NT2/D1 (cell line): Measurements from ENCODE around the gene NFIA.

Source experiments
- DNase-seq: peaks from one replicate; pipeline ENCODE4 v3.0.0-alpha.2; 2011; ENCODE audit warnings: low read depth, low spot score
- H3K27me3 ChIP-seq: 2 replicates; pipeline ENCODE4 v1.6.0; 2011; ENCODE audit warnings: mild to moderate bottlenecking; ENCODE audit not compliant: insufficient read length, insufficient read depth
- H3K36me3 ChIP-seq: 2 replicates; pipeline ENCODE4 v1.6.1; 2011; ENCODE audit warnings: mild to moderate bottlenecking, low read length, mixed read lengths; ENCODE audit not compliant: insufficient read depth, insufficient read length
- H3K4me1 ChIP-seq: 2 replicates; pipeline ENCODE4 v1.5.1; 2011; ENCODE audit not compliant: insufficient read depth, insufficient read length
- H3K4me3 ChIP-seq: 2 replicates; pipeline ENCODE4 v1.5.1; 2011; ENCODE audit warnings: low read depth; ENCODE audit not compliant: insufficient read length
- H3K9ac ChIP-seq: 2 replicates; pipeline ENCODE4 v1.6.0; 2011; ENCODE audit warnings: low read depth; ENCODE audit not compliant: insufficient read length
- H3K9me3 ChIP-seq: 2 replicates; pipeline ENCODE4 v1.5.1; 2011; ENCODE audit warnings: mild to moderate bottlenecking, low read length; ENCODE audit not compliant: insufficient read depth
- SUZ12 ChIP-seq: IDR thresholded peaks from 2 replicates; pipeline ENCODE4 v1.6.1; 2011; ENCODE audit not compliant: insufficient read length, insufficient read depth; ENCODE audit errors: extremely low read depth
- YY1 ChIP-seq: IDR thresholded peaks from 2 replicates; pipeline ENCODE4 v1.6.1; 2011; ENCODE audit not compliant: insufficient read length, insufficient read depth
- ZNF274 ChIP-seq: IDR thresholded peaks from 2 replicates; pipeline ENCODE4 v1.6.1; 2011; ENCODE audit warnings: mild to moderate bottlenecking, low read depth, low read length

Gene NFIA

DNA sequence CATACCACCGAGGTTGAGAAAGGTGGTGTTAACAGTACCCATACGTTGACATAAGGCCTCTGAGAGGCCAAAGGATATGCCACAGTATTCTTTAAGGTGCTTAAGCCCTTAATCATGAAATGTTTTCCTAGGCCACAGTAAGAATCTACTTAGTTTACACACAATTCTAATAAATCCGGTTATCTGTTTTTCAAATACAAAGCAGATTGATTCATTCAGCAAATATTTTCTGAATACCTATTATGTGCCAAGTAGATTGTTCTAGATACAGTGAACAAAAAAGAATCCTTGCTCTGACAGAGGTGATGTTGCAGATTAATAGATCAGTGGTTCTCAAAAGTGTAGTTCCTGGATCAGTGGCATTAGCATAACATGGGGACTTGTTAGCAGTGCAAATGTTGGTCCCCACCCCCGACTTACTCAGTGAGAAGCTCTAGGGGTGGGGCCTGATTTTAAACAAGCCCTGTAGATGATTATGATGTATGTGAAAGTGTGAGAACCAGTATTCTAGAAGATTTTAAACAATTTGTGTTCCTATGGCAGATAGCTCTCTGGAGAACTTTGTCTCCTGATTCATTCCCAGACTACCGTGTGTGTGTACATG, 61.6 kb downstream of the NFIA start:
- DNase-seq: peak; percentile 13
- peaks cover 4% of the 10 kb centered on the region for H3K4me1 ChIP-seq
- TF ChIP-seq ZNF274 (no peak), SUZ12 (no peak), YY1 (no peak)

DNA sequence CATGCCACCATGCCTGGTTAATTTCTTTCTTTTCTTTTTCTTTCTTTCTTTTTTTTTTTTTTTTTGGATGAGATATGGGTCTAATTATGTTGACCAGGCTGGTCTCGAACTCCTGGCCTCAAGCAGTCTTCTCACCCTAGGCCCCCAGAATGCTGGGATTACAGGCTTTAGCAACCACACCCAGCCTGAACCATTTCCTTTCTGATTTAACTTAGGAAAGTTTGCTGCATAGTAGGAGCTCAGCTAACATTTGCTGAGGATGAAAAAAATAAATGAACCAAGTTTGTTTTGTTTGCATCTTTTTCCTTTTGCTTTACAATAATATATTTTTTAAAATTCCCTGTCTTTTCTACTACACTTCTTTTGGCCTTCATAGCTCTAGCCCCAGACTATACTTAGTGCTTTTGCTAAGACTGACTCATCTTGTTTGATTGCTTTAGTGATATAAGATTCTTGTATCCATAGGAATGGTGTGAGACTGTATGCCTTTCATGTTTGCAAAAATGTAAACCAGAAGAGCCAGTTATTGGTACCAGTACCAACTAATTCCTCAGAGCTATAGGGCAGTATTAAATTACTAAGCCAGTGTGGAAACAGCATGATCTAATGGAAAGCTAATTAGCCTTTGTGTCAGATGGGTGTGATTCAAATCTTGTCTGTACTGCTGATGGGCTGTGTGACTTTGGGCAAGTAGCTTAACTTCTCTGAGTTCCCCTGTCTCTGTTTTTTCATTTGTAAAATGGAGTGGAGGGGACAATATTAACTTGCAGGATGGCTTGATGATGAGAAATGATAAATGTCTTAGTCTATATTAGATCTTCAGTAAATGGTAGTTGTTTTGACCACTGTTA, 66.9 kb downstream of the NFIA start:
- Histone ChIP-seq H3K36me3 (no peaks in the 10 kb centered on the region), H3K4me3 (no peak overlapping the region), H3K4me1 (no peaks in the 10 kb centered on the region), H3K27me3 (no peaks in the 10 kb centered on the region), H3K9ac (no peak overlapping the region), H3K9me3 (no peaks in the 10 kb centered on the region)
- TF ChIP-seq ZNF274: no peak
- TF ChIP-seq YY1: no peak
- no peak for TF ChIP-seq SUZ12
- no peak for DNase-seq

More for the DNA sequence above, 61.6 kb downstream of the NFIA start:
- no peaks in the 10 kb centered on the region for H3K36me3 ChIP-seq
- H3K9me3 ChIP-seq: no peaks in the 10 kb centered on the region
- H3K9ac ChIP-seq: no peak overlapping the region
- no peaks in the 10 kb centered on the region for H3K27me3 ChIP-seq
- no peak overlapping the region for H3K4me3 ChIP-seq

DNA sequence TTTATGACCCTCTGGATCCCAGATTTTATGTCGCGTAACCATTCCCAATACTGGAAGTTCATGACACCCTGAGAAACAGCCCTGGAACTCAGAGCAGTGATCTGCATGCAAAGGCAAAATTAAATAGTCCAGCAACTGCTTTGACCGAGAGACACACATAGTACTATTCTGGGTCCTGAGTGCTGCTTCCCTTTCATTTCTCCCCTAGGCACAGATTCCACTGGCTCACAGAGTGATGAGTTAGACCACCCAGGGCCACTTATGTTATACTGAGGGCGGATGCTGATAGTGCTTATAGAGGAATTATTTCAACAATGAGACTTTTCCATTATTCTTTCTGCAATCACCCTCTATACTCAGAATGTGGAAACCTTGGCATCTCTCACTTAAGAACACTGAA, 69.2 kb downstream of the NFIA start:
- Histone ChIP-seq H3K27me3 (no peaks in the 10 kb centered on the region), H3K9ac (no peak overlapping the region), H3K36me3 (no peaks in the 10 kb centered on the region), H3K4me1 (no peaks in the 10 kb centered on the region), H3K4me3 (no peak overlapping the region), H3K9me3 (no peaks in the 10 kb centered on the region)
- no peak for DNase-seq
- no peak for TF ChIP-seq SUZ12
- TF ChIP-seq ZNF274: no peak
- TF ChIP-seq YY1: no peak

DNA sequence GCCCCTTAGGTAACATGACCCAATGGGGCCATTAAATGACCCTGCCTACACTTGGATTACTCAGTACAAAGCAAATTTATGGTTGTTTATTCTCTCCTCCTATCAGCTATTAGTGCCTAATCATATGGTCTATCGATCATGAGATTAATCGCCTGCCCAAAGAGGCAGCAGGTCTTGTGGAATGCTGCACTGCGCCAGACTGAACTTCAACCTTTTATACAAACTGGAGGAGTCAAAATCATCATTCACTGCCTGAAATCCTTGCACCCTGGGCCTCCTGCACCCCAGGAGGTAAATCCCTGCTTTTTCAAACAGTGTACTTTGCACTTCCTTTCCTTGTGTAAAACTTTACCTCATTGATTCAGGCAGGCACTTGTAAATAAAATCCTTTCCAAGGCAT, 69.7 kb downstream of the NFIA start:
- DNase-seq: no peak
- Histone ChIP-seq H3K9ac (no peak overlapping the region), H3K4me1 (no peaks in the 10 kb centered on the region), H3K36me3 (no peaks in the 10 kb centered on the region), H3K27me3 (no peaks in the 10 kb centered on the region), H3K4me3 (no peak overlapping the region), H3K9me3 (no peaks in the 10 kb centered on the region)
- TF ChIP-seq ZNF274: no peak
- TF ChIP-seq YY1: no peak
- TF ChIP-seq SUZ12: no peak

DNA sequence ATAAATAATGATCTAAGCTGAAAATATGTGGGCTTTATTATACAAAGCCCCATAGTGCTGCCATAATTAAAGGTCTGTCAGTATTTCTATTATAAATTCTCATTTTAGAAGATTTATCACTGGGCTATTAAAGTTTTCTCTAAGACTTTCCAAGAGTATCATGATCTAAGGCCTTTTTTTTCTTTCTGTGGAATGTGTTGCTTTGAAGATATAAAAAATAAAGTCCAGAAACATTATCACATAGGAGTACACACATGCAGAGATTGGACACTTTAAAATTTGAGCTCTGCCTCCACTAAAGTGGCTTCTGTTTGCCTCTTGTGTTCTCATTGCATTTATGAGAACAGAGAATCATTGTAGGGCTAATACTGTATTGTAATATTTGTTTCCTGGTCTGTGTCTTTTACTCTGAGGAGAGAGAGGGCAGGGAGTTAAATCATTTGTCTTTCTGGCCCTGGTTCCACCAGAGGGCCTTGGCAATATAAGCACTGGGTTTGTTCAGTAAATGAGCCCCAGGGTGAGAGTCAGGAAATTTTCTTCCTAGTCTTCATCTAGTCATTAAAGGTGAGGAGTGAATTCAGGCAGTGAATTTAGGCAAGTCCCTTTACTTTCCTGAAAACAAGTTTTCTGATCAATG, 70.2 kb downstream of the NFIA start:
- no peaks in the 10 kb centered on the region for H3K4me1 ChIP-seq
- H3K27me3 ChIP-seq: no peaks in the 10 kb centered on the region
- no peak overlapping the region for H3K4me3 ChIP-seq
- no peak for DNase-seq
- H3K9ac ChIP-seq: no peak overlapping the region
- H3K9me3 ChIP-seq: no peaks in the 10 kb centered on the region
- no peak for TF ChIP-seq YY1
- TF ChIP-seq SUZ12: no peak
- TF ChIP-seq ZNF274: no peak
- H3K36me3 ChIP-seq: no peaks in the 10 kb centered on the region

DNA sequence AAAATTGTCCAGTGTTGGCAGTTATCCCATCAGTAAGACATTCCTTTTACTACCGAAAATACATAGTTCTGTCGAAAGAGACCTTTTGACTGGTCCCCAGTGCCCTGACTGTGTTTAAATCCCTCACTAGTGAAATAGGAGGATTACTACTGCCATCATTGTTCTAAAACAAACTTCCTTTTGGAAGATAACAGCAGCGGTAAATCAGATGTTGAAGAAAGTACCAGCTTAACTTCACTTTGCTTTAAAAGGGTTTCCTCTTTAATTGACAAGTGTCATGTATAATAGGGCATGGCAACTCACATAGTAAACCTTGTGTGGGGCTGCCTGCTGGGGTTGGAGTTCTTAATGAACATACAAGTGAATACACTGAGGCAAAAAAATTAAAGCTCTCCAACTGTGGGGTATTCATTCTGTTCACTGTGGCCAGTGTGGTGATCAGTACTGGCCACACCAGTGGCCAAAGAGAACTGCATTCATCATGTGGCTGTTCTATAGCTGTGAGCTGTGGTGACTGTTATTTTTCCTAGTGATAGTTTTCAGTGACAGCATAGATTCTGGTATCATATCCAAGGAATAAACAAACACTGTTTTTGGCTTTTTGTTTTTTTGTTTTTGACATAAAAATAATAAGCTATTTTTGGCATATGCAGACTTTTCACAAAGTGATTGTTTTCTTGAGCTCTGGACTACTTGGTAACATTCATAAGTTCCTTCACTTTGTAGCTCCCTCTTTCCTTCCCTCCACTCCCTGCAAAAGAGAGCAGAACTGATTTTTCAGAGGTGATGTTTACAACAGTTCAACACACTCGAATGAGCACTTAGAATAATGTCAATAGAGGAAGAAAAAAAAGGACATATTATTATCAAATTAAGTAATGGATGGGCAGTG, 74.5 kb downstream of the NFIA start:
- DNase-seq: no peak
- Histone ChIP-seq H3K9me3 (no peaks in the 10 kb centered on the region), H3K4me3 (no peak overlapping the region), H3K9ac (no peak overlapping the region), H3K4me1 (no peaks in the 10 kb centered on the region), H3K27me3 (no peaks in the 10 kb centered on the region), H3K36me3 (no peaks in the 10 kb centered on the region)
- no peak for TF ChIP-seq ZNF274
- no peak for TF ChIP-seq YY1
- TF ChIP-seq SUZ12: no peak
